GM13977 (cell line): Measurements from ENCODE around the gene KRTAP25-1.

ENCODE experiments used
- DNase-seq: peaks from one replicate; pipeline ENCODE4 v3.0.0; 2012; ENCODE audit warnings: low spot score
- CTCF ChIP-seq: IDR thresholded peaks from 2 replicates; pipeline ENCODE4 v1.5.1; 2012; ENCODE audit warnings: mild to moderate bottlenecking, control low read depth; ENCODE audit not compliant: insufficient read depth; ENCODE audit errors: extremely low read depth, missing control alignments
- in situ Hi-C: fragments of 300-500 bp; cut with MboI; formaldehyde crosslinking; loops from one replicate; pipeline ENCODE4 v1.12.0; 2022; ENCODE audit warnings: low sequenced_read_pairs, low pct_unique_long_range_greater_than_20kb, mixed read lengths, inconsistent platforms; ENCODE audit not compliant: unreplicated experiment

Gene KRTAP25-1

GRCh38 chr21:30332681-30333080 is 43.4 kb upstream of the KRTAP25-1 start:
- no peak for TF ChIP-seq CTCF
- in situ Hi-C loops = no loop called here
- no peak for DNase-seq

- no peak for DNase-seq
- in situ Hi-C loops = no loop called here
- no peak for TF ChIP-seq CTCF
These were observed 40.0 kb upstream of the KRTAP25-1 start for GRCh38 chr21:30329203-30329875.

- in situ Hi-C loops = no loop called here
- TF ChIP-seq CTCF = no peak
- no peak for DNase-seq
These were observed 37.1 kb upstream of the KRTAP25-1 start for GRCh38 chr21:30326390-30326789.

- in situ Hi-C loops = no loop called here
- TF ChIP-seq CTCF = no peak
- DNase-seq = no peak
These were observed 30.9 kb upstream of the KRTAP25-1 start, which contains the start of gene KRTAP26-1 for GRCh38 chr21:30320215-30320614. Gene KRTAP26-1 (minus strand): TSS chr21:30320315. CDS start chr21:30320035, 280 bp downstream.

- DNase-seq = no peak
- no peak for TF ChIP-seq CTCF
- in situ Hi-C loops = no loop called here
These were observed 26.4 kb upstream of the KRTAP25-1 start for GRCh38 chr21:30315701-30316100.

- in situ Hi-C loops = no loop called here
- no peak for DNase-seq
- no peak for TF ChIP-seq CTCF
These were observed 17.6 kb upstream of the KRTAP25-1 start for GRCh38 chr21:30306884-30307283.

GRCh38 chr21:30305136-30305535 is 15.8 kb upstream of the KRTAP25-1 start:
- no peak for DNase-seq
- in situ Hi-C loops = no loop called here
- no peak for TF ChIP-seq CTCF
